Esophagus squamous epithelium (tissue), 5 donors: ENCODE data around the gene RUNX3. TPM values are rescaled to one million over a fixed set of nuclear protein-coding genes. Genes with fewer than 3 reads are reported as not detected.

ENCODE experiments used
- DNase-seq: peaks from one replicate; lab custom pipeline; 2025; lab: John Stamatoyannopoulos, UW
- H3K27ac ChIP-seq, 4 donors: fragments of 200-600 bp; sonication (generic); one replicate each; pipeline ENCODE4 v1.5.1; 2016 to 2019; ENCODE audit warnings: mild to moderate bottlenecking in 1 of 4
- H3K27me3 ChIP-seq, 4 donors: fragments of 200-600 bp; sonication (generic); 1 replicate in 3 of 4; 2 replicates in 1 of 4; pipeline versions ENCODE4 v1.5.1 to v1.6.0; 2017 to 2021; ENCODE audit warnings: antibody characterized with exemption in 1 of 4
- H3K36me3 ChIP-seq, 3 donors: fragments of 200-600 bp; sonication (generic); one replicate each; pipeline ENCODE4 v1.5.1; 2016 to 2019
- H3K4me1 ChIP-seq, 3 donors: fragments of 200-600 bp; sonication (generic); one replicate each; pipeline ENCODE4 v1.5.1; 2017 to 2019
- H3K4me3 ChIP-seq, 4 donors: fragments of 200-600 bp; sonication (generic); 1 replicate in 3 of 4; 2 replicates in 1 of 4; pipeline ENCODE4 v1.5.1; 2016 to 2019; ENCODE audit warnings: mild to moderate bottlenecking in 2 of 4, moderate library complexity in 1 of 4
- H3K9me3 ChIP-seq, 3 donors: fragments of 200-600 bp; sonication (generic); one replicate each; pipeline ENCODE4 v1.5.1; 2016 to 2019
- POLR2A ChIP-seq, 4 donors: fragments of 450-650 bp; IDR thresholded peaks; one replicate each; pipeline ENCODE4 v1.6.1; 2017; ENCODE audit warnings: antibody characterized with exemption in 4 of 4, mild to moderate bottlenecking in 4 of 4, moderate library complexity in 3 of 4
- WGBS, 2 donors: methylation state at CpG; one replicate each; pipeline ENCODE4 v1.1.5; 2018; 5-methylcytosine and 5-hydroxymethylcytosine counted together
- intact Hi-C: fragments of 100-400 bp; cut with DNase I; formaldehyde crosslinking; loops from one replicate; pipeline ENCODE4 v1.15.0; 2022
- small RNA-seq, 4 donors: library from RNA; depleted of rRNA; stranded (forward); fragments of <200 nt; gene quantifications; one replicate each; pipeline ENCODE3, GENCODE V24; 2016
- total RNA-seq, 4 donors: library from RNA; depleted of rRNA; stranded (reverse); fragments of >200 nt; gene quantifications; one replicate each; pipeline ENCODE4 v1.1.0, GENCODE V29; 2016
- TF ChIP-seq, protein P1 (sequence below), 6 experiments: fragments of 450-650 bp in 4 of 6; fragments of 200-600 bp in 2 of 6; sonication (generic) in 2 of 6; IDR thresholded peaks; one replicate each; pipeline ENCODE4 v1.5.1; 2016 to 2019; ENCODE audit warnings: antibody characterized with exemption in 6 of 6, mild to moderate bottlenecking in 4 of 6, moderate library complexity in 4 of 6
- donor health status: DM: yes; HTN: yes; CAD: no.

The RUNX3 gene
- total RNA-seq, 4 donors from 2014 or later: 1.9 to 5.7 (median 3.1) TPM

DNA sequence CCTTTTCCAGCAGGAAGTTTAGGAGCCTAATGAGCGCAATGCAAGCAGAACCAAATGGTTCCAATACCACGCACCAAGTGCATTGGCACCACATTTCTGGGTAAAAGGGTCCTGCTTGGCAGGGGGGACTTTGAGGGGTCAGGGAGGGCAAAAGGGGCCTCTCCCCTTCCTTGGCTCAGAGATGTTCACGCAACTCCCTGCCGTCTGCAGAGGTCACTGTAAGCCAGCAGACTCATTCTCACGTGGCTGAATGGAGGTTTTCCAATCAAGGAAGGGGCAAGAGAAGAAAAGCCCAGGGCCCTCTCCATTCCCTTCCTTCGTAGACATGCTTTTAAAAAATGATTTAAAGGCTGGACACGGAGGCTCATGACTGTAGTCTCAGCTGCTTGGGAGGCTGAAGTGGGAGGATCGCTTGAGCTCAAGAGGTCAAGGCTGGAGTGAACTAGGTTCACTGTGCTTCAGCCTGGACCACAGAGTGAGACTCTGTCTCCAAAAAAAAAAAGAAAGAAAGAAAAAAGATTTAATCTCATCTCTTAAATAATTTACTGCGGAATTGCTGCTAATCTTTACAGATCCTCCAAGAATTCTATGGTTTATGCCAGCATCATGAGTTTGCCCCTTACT, 80.3 kb downstream of the RUNX3 start:
- peaks cover 6 to 23% (median 9%) of the 10 kb centered on the region in 3 donors for H3K4me1 ChIP-seq
- H3K9me3 ChIP-seq: no peaks in the 10 kb centered on the region
- no peak overlapping the region for H3K4me3 ChIP-seq
- intact Hi-C loops: loop anchor here (5.0 kb wide), 2 partner anchors 253 to 353 kb away; no protein-coding TSS in a partner anchor
- H3K27ac ChIP-seq: no peak overlapping the region
- 46 to 71% methylated on average over 8 to 9 of the region's 9 CpGs for WGBS, 2 donors
- DNase-seq: no peak
- H3K36me3 ChIP-seq: no peaks in the 10 kb centered on the region
- no peak for TF ChIP-seq POLR2A (IDR thresholded peaks at IDR 0.05)
- TF ChIP-seq, protein P1, sequence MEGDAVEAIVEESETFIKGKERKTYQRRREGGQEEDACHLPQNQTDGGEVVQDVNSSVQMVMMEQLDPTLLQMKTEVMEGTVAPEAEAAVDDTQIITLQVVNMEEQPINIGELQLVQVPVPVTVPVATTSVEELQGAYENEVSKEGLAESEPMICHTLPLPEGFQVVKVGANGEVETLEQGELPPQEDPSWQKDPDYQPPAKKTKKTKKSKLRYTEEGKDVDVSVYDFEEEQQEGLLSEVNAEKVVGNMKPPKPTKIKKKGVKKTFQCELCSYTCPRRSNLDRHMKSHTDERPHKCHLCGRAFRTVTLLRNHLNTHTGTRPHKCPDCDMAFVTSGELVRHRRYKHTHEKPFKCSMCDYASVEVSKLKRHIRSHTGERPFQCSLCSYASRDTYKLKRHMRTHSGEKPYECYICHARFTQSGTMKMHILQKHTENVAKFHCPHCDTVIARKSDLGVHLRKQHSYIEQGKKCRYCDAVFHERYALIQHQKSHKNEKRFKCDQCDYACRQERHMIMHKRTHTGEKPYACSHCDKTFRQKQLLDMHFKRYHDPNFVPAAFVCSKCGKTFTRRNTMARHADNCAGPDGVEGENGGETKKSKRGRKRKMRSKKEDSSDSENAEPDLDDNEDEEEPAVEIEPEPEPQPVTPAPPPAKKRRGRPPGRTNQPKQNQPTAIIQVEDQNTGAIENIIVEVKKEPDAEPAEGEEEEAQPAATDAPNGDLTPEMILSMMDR (IDR thresholded peaks at IDR 0.05): peak in 3 of 6 experiments; percentile 6 to 17 (median 17)
- peaks cover 0 to 18% (median 0%) of the 10 kb centered on the region in 4 donors for H3K27me3 ChIP-seq

Small RNA genes lying within 50 kb of the gene (small RNA-seq; reads per million reads assigned to genes)
- gene MIR6731: 0 to 0.15 (median 0) reads per million in 4 donors

Other genes with a start within 250 kb of the RUNX3 start
- 100 to 1,000 TPM in 1 of 4 donors, 10 to 100 TPM in 3; 22.3 to 204 (median 69.0) TPM for gene CLIC4, start 184.8 kb downstream of the RUNX3 start, total RNA-seq